ENCODE measurements around the gene MT1M.

The MT1M gene

DNA sequence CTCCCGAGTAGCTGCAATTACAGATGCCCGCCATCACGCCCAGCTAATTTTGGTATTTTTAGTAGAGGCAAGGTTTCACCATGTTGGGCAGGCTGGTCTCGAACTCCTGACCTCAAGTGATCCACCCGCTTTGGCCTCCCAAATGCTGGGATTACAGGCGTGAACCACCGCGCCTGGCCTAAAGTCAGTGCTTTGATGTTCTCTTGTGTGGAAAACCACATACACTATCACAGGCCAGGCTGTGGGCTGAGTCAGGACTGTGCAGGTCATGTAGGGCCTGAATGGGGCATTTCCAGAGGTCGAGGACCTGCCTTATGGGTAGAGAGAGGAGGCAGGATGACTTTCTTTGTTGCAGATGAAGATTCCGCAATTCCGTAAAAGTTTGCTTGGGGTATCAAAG is 48.2 kb upstream of the MT1M start:
- no peaks in the 10 kb centered on the region for H3K9me3 ChIP-seq (ENCODE audit: insufficient read depth, low read depth, low read length)
- no peaks in the 10 kb centered on the region for H3F3A ChIP-seq (ENCODE audit: low read depth)
- no peak overlapping the region for H3K4me3 ChIP-seq (ENCODE audit: low read length, poor library complexity, severe bottlenecking)
- H3K79me2 ChIP-seq (ENCODE audit: insufficient read depth, low read length), result no peaks in the 10 kb centered on the region
- no peaks in the 10 kb centered on the region for H3K4me1 ChIP-seq (ENCODE audit: insufficient read depth, low read length, poor library complexity, severe bottlenecking)
- H3K27me3 ChIP-seq (ENCODE audit: insufficient read depth, low read length, poor library complexity, severe bottlenecking), result no peaks in the 10 kb centered on the region
- H3K9me2 ChIP-seq (replicated peaks; ENCODE audit: low read depth, low read length), result no peaks in the 10 kb centered on the region
- H3K4me2 ChIP-seq (ENCODE audit: low read depth, low read length, poor library complexity, severe bottlenecking), result no peak overlapping the region
- TF ChIP-seq EZH2phosphoT487 (IDR thresholded peaks at IDR 0.05; ENCODE audit: borderline replicate concordance), result no peak
- no peak for TF ChIP-seq CTCF (conservative IDR thresholded peaks at IDR 0.05; ENCODE audit: low read length)
- no peak overlapping the region for H2AFZ ChIP-seq (ENCODE audit: low read length)
- no peaks in the 10 kb centered on the region for H3K36me3 ChIP-seq (ENCODE audit: insufficient read depth, low read length)
- H3K9ac ChIP-seq (ENCODE audit: low read depth, low read length, poor library complexity, severe bottlenecking), result no peak overlapping the region
- H4K20me1 ChIP-seq (ENCODE audit: insufficient read depth, low read length, poor library complexity, severe bottlenecking), result no peaks in the 10 kb centered on the region

DNA sequence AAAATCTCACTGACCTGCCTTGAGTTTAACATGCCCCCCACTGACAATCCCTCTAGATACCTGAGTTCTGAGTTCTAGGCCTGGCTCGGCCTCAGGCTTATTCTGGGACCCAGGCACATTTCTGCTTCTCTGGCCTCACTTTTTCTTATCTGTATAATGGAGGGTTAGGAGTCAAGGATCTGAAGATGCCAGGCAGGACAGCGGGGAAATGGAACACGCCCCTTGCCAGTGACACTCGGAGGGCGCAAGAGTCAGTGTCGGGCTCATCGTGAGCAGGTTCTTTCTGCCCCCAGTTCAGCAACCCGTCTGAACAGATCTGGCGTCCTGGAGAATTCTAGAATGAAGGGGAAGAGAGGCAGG is 43.7 kb upstream of the MT1M start:
- no peak overlapping the region for H3K4me3 ChIP-seq (ENCODE audit: low read length, poor library complexity, severe bottlenecking)
- no peaks in the 10 kb centered on the region for H3K9me2 ChIP-seq (replicated peaks; ENCODE audit: low read depth, low read length)
- H4K20me1 ChIP-seq (ENCODE audit: insufficient read depth, low read length, poor library complexity, severe bottlenecking), result no peaks in the 10 kb centered on the region
- no peak overlapping the region for H2AFZ ChIP-seq (ENCODE audit: low read length)
- no peak overlapping the region for H3K9ac ChIP-seq (ENCODE audit: low read depth, low read length, poor library complexity, severe bottlenecking)
- H3K27me3 ChIP-seq (ENCODE audit: insufficient read depth, low read length, poor library complexity, severe bottlenecking), result no peaks in the 10 kb centered on the region
- TF ChIP-seq CTCF (conservative IDR thresholded peaks at IDR 0.05; ENCODE audit: low read length), result no peak
- TF ChIP-seq EZH2phosphoT487 (IDR thresholded peaks at IDR 0.05; ENCODE audit: borderline replicate concordance), result no peak
- H3K4me1 ChIP-seq (ENCODE audit: insufficient read depth, low read length, poor library complexity, severe bottlenecking), result peaks cover 5% of the 10 kb centered on the region
- H3F3A ChIP-seq (ENCODE audit: low read depth), result no peaks in the 10 kb centered on the region
- no peaks in the 10 kb centered on the region for H3K79me2 ChIP-seq (ENCODE audit: insufficient read depth, low read length)
- no peaks in the 10 kb centered on the region for H3K36me3 ChIP-seq (ENCODE audit: insufficient read depth, low read length)
- no peaks in the 10 kb centered on the region for H3K9me3 ChIP-seq (ENCODE audit: insufficient read depth, low read depth, low read length)
- H3K4me2 ChIP-seq (ENCODE audit: low read depth, low read length, poor library complexity, severe bottlenecking), result no peak overlapping the region

GRCh38 chr16:56589141-56590039 is 43.1 kb upstream of the MT1M start, which contains the start of gene MT3:
MT3 (plus strand) TSS chr16:56589528; CDS start chr16:56589591, 63 bp downstream.
- H3K4me3 ChIP-seq (ENCODE audit: low read length, poor library complexity, severe bottlenecking), result no peak within 1 kb of the TSS
- no peaks in the 10 kb centered on the region for H3K79me2 ChIP-seq (ENCODE audit: insufficient read depth, low read length)
- no peak within 1 kb of the TSS for H3K4me2 ChIP-seq (ENCODE audit: low read depth, low read length, poor library complexity, severe bottlenecking)
- TF ChIP-seq EZH2phosphoT487 (IDR thresholded peaks at IDR 0.05; ENCODE audit: borderline replicate concordance) (no peak), CTCF (conservative IDR thresholded peaks at IDR 0.05; ENCODE audit: low read length) (no peak)
- H3K4me1 ChIP-seq (ENCODE audit: insufficient read depth, low read length, poor library complexity, severe bottlenecking), result peaks cover 5% of the 10 kb centered on the region
- H3K9me3 ChIP-seq (ENCODE audit: insufficient read depth, low read depth, low read length), result no peaks in the 10 kb centered on the region
- H3K27me3 ChIP-seq (ENCODE audit: insufficient read depth, low read length, poor library complexity, severe bottlenecking), result no peaks in the 10 kb centered on the region
- H3K9me2 ChIP-seq (replicated peaks; ENCODE audit: low read depth, low read length), result no peaks in the 10 kb centered on the region
- H2AFZ ChIP-seq (ENCODE audit: low read length), result no peak within 1 kb of the TSS
- H3F3A ChIP-seq (ENCODE audit: low read depth), result no peaks in the 10 kb centered on the region
- H3K36me3 ChIP-seq (ENCODE audit: insufficient read depth, low read length), result no peaks in the 10 kb centered on the region
- no peak within 1 kb of the TSS for H3K9ac ChIP-seq (ENCODE audit: low read depth, low read length, poor library complexity, severe bottlenecking)
- H4K20me1 ChIP-seq (ENCODE audit: insufficient read depth, low read length, poor library complexity, severe bottlenecking), result no peaks in the 10 kb centered on the region

Measured in Loucy (cell line).